ENCODE data around the gene ATP5F1B.

Gene ATP5F1B

DNA sequence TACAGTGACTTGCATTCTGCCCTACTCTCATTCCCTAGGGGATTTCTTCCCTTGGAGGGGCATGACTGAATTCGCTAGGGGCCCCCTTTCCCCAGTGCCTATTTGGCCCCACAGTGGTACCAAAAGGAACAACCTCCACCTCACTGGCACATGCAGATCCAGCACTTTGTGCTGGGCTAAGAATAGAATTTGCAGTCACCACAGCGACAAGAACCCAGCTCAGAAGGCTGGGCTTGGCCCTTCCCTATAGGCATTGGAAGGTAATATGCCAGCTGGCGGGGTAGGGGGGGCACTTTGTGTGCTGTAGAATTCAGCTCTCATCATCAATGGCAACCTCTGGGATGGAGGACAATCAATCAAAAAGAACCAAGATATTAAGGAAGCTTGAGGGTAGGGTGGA is 29.5 kb downstream of the ATP5F1B start:
- DNase-seq: no peak

- no peak for DNase-seq
Measured at GRCh38 chr12:56614627-56615026, 31.2 kb downstream of the ATP5F1B start.

GRCh38 chr12:56604355-56604754 is 41.4 kb downstream of the ATP5F1B start:
- no peak for DNase-seq

GRCh38 chr12:56602239-56602638 is 43.5 kb downstream of the ATP5F1B start:
- no peak for DNase-seq

GRCh38 chr12:56601503-56601902 is 44.3 kb downstream of the ATP5F1B start:
- no peak for DNase-seq

GRCh38 chr12:56600753-56601152 is 45.0 kb downstream of the ATP5F1B start:
- no peak for DNase-seq

GRCh38 chr12:56599797-56600196 is 46.0 kb downstream of the ATP5F1B start:
- no peak for DNase-seq

DNA sequence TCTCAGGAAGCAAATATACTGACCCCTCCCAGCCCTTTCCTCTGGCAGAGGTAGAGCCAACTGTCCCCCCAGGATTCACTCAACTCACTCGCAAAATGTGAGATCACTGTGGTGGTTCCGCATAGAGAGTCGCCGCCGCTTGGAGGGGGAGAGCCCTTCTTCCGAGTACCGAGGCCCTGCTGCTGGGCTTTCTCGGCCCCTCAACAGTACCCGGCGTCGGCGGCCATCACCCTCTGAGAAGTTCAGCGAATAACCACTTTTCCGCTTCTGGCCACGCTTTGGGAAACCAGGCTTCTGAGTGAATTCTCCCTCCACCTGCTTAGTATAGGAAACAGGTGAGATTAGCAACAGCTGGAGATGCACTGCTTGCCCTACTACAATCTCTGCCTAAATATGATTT is 46.7 kb downstream of the ATP5F1B start:
- no peak for DNase-seq

- DNase-seq: no peak
Measured at GRCh38 chr12:56596815-56597214, 49.0 kb downstream of the ATP5F1B start.

GRCh38 chr12:56593909-56594621 is 51.7 kb downstream of the ATP5F1B start:
- DNase-seq: peak; percentile 2

- no peak for DNase-seq
Measured at GRCh38 chr12:56591961-56592360, 53.8 kb downstream of the ATP5F1B start.

GRCh38 chr12:56591126-56591525 is 54.7 kb downstream of the ATP5F1B start:
- peak; percentile 18 for DNase-seq

DNA sequence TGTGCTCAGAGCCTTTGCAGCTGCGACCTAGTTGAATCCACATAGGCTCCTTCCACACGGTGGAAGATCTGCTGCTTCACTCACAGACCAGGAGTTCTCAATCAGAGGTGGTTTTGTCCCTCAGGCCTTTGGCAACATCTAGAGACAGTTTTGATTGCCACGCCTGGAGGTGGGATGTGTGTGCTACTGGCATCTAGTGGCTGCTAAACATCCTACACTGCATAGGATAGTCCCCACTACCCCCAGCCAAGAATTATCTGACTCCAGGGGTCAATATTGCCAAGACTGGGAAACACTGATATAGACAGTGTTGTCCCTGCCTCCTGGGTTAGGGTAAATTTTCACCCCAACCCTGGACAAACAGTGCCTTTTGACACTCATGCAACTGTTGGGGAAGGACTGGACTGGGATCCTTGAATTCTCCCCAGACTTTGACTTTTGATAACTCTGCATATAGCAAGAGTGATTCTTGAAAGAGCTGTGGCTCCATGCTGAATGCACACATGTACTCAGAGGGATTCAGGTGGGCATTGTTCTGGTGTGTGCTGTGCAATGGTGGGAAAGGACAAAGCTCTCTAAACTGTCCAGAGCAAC is 55.5 kb downstream of the ATP5F1B start:
- no peak for DNase-seq

DNA sequence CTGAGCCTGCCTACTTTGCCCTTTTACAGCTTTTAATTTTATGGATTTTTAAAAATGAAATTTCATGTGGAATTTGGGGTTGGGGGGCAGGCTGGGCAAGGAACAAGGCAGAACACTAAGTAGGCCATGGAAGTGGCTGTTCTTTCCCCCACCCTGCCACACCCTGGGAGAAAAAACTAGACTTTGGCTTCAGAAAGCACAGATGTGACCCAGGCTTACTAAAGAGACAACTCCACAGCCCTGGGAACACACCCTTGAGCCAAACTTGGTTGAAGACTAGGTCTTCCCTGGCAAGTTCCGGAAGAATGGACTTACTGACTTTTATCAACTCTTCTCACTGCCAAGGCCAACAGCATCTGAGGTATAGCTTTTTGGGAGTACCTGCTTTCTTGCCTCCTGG is 56.0 kb downstream of the ATP5F1B start:
- no peak for DNase-seq
